Measurements from ENCODE around the gene RALGAPA2. TPM values are rescaled to one million over a fixed set of nuclear protein-coding genes. Genes with fewer than 3 reads are reported as not detected.

The RALGAPA2 gene
- total and polyA plus RNA-seq, 2 of the 13 experiments (the other 11 are each of a cell fraction or from before 2014, with no cell fraction given): 13.8 to 17.7 TPM

DNA sequence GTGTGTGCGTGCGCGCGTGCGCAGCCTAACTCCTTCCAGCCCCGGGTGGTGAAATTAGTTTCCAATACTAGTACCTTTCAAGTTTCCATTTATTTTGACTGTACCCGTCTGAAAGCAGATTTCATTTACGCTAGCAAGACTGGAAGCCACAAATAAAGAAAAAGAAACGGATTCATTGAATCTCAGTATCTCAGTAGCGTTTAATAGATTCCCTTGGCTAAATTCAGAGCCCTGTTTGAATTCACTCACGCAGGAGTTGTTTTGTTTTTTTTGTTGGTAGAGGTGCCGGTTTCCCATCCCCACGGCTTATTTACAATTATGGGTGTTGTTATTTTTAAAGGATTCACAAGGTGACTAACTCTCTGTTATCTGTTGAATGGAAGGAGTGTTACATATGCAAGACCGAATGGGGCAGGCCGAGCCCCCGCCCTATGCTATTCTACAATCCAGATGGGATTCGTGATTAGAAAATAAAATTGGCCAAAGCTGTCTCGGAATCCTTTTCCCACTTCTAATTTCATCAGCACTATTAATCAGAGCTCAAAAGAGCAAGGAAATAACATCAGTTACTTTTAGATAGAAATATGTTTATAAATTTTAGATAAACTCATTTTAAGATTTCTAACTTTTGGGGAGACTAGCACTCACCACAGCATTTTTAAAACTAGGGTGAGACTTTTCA lies 346.8 kb downstream of the RALGAPA2 start:
- no peak overlapping the region for H3K4me3 ChIP-seq (replicated peaks in 1 of 3; ENCODE audit: insufficient read depth in 1 of 3, low read depth in 2 of 3, low read length in 3 of 3)
- H3K79me2 ChIP-seq (ENCODE audit: insufficient read depth, low read length): no peaks in the 10 kb centered on the region
- CTCF ChIA-PET (ENCODE audit: low intra/inter-chr PET ratio, low total read pairs): no interaction called here
- peaks cover 26 to 84% of the 10 kb centered on the region in 2 experiments for H3K27me3 ChIP-seq (ENCODE audit: control insufficient read depth in 1 of 2, insufficient read depth in 2 of 2, low read length in 2 of 2)
- in situ Hi-C loops (cut with HindIII; ENCODE audit: extremely low pct_ligation_motif_present, low pct_unique_long_range_greater_than_20kb): no loop called here
- TF ChIP-seq, protein P1, sequence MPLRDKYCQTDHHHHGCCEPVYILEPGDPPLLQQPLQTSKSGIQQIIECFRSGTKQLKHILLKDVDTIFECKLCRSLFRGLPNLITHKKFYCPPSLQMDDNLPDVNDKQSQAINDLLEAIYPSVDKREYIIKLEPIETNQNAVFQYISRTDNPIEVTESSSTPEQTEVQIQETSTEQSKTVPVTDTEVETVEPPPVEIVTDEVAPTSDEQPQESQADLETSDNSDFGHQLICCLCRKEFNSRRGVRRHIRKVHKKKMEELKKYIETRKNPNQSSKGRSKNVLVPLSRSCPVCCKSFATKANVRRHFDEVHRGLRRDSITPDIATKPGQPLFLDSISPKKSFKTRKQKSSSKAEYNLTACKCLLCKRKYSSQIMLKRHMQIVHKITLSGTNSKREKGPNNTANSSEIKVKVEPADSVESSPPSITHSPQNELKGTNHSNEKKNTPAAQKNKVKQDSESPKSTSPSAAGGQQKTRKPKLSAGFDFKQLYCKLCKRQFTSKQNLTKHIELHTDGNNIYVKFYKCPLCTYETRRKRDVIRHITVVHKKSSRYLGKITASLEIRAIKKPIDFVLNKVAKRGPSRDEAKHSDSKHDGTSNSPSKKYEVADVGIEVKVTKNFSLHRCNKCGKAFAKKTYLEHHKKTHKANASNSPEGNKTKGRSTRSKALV (CRISPR knock-in tag; IDR thresholded peaks at IDR 0.05): 0 out of 2 replicates have a peak, but pooled peaks have one; percentile 6
- TF ChIP-seq KAT2B (IDR thresholded peaks at IDR 0.05; ENCODE audit: borderline replicate concordance, low read depth, low read length) (no peak), POLR2AphosphoS2 (IDR thresholded peaks at IDR 0.05; ENCODE audit: low read depth, low read length) (no peak), ZNF350 (CRISPR knock-in tag; IDR thresholded peaks at IDR 0.05; ENCODE audit: borderline replicate concordance, low read depth) (no peak), CBX2 (IDR thresholded peaks at IDR 0.05; ENCODE audit: low read depth, low read length) (peak; percentile 65; the same call in 1 of the 2 replicates), CBX2 (CRISPR knock-in tag; IDR thresholded peaks at IDR 0.05; ENCODE audit: low read depth) (no peak), NFE2L1 (CRISPR knock-in tag; IDR thresholded peaks at IDR 0.05; ENCODE audit: borderline replicate concordance) (no peak)
- TF ChIP-seq, protein P2, sequence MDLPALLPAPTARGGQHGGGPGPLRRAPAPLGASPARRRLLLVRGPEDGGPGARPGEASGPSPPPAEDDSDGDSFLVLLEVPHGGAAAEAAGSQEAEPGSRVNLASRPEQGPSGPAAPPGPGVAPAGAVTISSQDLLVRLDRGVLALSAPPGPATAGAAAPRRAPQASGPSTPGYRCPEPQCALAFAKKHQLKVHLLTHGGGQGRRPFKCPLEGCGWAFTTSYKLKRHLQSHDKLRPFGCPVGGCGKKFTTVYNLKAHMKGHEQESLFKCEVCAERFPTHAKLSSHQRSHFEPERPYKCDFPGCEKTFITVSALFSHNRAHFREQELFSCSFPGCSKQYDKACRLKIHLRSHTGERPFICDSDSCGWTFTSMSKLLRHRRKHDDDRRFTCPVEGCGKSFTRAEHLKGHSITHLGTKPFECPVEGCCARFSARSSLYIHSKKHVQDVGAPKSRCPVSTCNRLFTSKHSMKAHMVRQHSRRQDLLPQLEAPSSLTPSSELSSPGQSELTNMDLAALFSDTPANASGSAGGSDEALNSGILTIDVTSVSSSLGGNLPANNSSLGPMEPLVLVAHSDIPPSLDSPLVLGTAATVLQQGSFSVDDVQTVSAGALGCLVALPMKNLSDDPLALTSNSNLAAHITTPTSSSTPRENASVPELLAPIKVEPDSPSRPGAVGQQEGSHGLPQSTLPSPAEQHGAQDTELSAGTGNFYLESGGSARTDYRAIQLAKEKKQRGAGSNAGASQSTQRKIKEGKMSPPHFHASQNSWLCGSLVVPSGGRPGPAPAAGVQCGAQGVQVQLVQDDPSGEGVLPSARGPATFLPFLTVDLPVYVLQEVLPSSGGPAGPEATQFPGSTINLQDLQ (CRISPR knock-in tag; IDR thresholded peaks at IDR 0.05): no peak
- POLR2A ChIA-PET: no interaction called here
- peaks cover 31% of the 10 kb centered on the region; the same call in 1 of the 2 replicates for H3K4me1 ChIP-seq (ENCODE audit: insufficient read depth, low read length)
- no peak for ATAC-seq
- intact Hi-C loops (cut with micrococcal nuclease; ENCODE audit: unreplicated experiment): no loop called here
- H3K27ac ChIP-seq (ENCODE audit: extremely low read length, insufficient read depth, low read length): no peak overlapping the region
- no peaks in the 10 kb centered on the region for H3K36me3 ChIP-seq (replicated peaks in 1 of 2; ENCODE audit: control insufficient read depth in 1 of 2, insufficient read depth in 2 of 2, low read length in 2 of 2)
- FAIRE-seq: no peak
- 43% methylated on average over 18 of the region's 18 CpGs for WGBS (ENCODE audit: low lambda C conversion rate)
- no peak overlapping the region for H2AFZ ChIP-seq (ENCODE audit: low read length)
- no peaks in the 10 kb centered on the region; the same call in 1 of the 2 replicates for H4K20me1 ChIP-seq (ENCODE audit: insufficient read depth, low read length)
- DNase-seq (ENCODE audit: low spot score): no peak
- no peaks in the 10 kb centered on the region for H3K9me3 ChIP-seq (ENCODE audit: low read length)
- H3K9ac ChIP-seq (ENCODE audit: insufficient read depth, low read depth, low read length): no peak overlapping the region
- no TSS peak for BruUV-seq (replicated peaks)
- no peak overlapping the region for H3K4me2 ChIP-seq (ENCODE audit: low read depth, low read length)

Measured in HepG2 (cell line).